ENCODE measurements around the gene PCDH12. TPM values are rescaled to one million over a fixed set of nuclear protein-coding genes. Genes with fewer than 3 reads are reported as not detected.

The PCDH12 gene
- total and polyA plus RNA-seq, 10 of the 15 experiments (the other 5 are each of a cell fraction or from before 2014, with no cell fraction given): 0.01 to 0.14 (median 0.06) TPM; not detected in 4

Other genes starting within 250 kb of the PCDH12 start
- gene PCDH1, start 79.8 kb downstream of the PCDH12 start, total RNA-seq (2014; rRNA removed): 0.11 TPM in 1 of 2 replicates, not detected in the other
- gene PCDH1, start 79.8 kb downstream of the PCDH12 start, total RNA-seq (2014; rRNA removed; fragmentation: Illumina TruSeq; extraction: Trizol): not detected in 2 replicates
- gene PCDH1, start 79.8 kb downstream of the PCDH12 start, total RNA-seq (2021): 0.27 and 0.36 TPM in 2 replicates
- 0.07 TPM in 1 of 2 replicates, not detected in the other for gene PCDH1, start 79.8 kb downstream of the PCDH12 start, polyA plus RNA-seq (2011; rRNA removed)
- 0.16 TPM in 1 of 2 replicates, not detected in the other for gene PCDH1, start 79.8 kb downstream of the PCDH12 start, polyA plus RNA-seq (2014; fragmentation: Illumina TruSeq; extraction: Trizol)
- gene PCDH1, start 79.8 kb downstream of the PCDH12 start, polyA plus RNA-seq (2014; fragmentation: Nextera tagmentation; extraction: Ambion mirVana): not detected
- 0.10 TPM in 1 of 2 replicates, not detected in the other for gene PCDH1, start 79.8 kb downstream of the PCDH12 start, polyA plus RNA-seq (2014; rRNA removed)
- under 1 TPM in 1 of 2 experiments, not detected in 1; 0.16 TPM for gene PCDH1, start 79.8 kb downstream of the PCDH12 start, polyA plus RNA-seq (2016; fragmentation: Nextera tagmentation; extraction: Ambion mirVana)
- 58.1 and 60.3 TPM in 2 replicates for gene DELE1, start 34.3 kb downstream of the PCDH12 start, total RNA-seq (2014; rRNA removed)
- 39.0 and 42.0 TPM in 2 replicates for gene DELE1, start 34.3 kb downstream of the PCDH12 start, total RNA-seq (2014; rRNA removed; fragmentation: Illumina TruSeq; extraction: Trizol)
- gene DELE1, start 34.3 kb downstream of the PCDH12 start, total RNA-seq (2021): 62.9 and 63.2 TPM in 2 replicates
- gene DELE1, start 34.3 kb downstream of the PCDH12 start, polyA plus RNA-seq (2011; rRNA removed): 46.4 and 71.4 TPM in 2 replicates
- 30.2 and 53.2 TPM in 2 replicates for gene DELE1, start 34.3 kb downstream of the PCDH12 start, polyA plus RNA-seq (2014; fragmentation: Illumina TruSeq; extraction: Trizol)
- 10 to 100 TPM; 18.9 to 21.4 TPM for gene DELE1, start 34.3 kb downstream of the PCDH12 start, polyA plus RNA-seq (2014; fragmentation: Nextera tagmentation; extraction: Ambion mirVana)
- gene DELE1, start 34.3 kb downstream of the PCDH12 start, polyA plus RNA-seq (2014; rRNA removed): 69.4 and 71.2 TPM in 2 replicates
- 10 to 100 TPM; 37.8 to 37.9 TPM for gene DELE1, start 34.3 kb downstream of the PCDH12 start, polyA plus RNA-seq (2016; fragmentation: Nextera tagmentation; extraction: Ambion mirVana)
- gene RNF14, start 10.9 kb upstream of the PCDH12 start, total RNA-seq (2014; rRNA removed): 19.7 and 30.8 TPM in 2 replicates
- gene RNF14, start 10.9 kb upstream of the PCDH12 start, total RNA-seq (2014; rRNA removed; fragmentation: Illumina TruSeq; extraction: Trizol): 23.8 and 24.2 TPM in 2 replicates
- 19.7 and 26.7 TPM in 2 replicates for gene RNF14, start 10.9 kb upstream of the PCDH12 start, total RNA-seq (2021)
- gene RNF14, start 10.9 kb upstream of the PCDH12 start, polyA plus RNA-seq (2011; rRNA removed): 30.6 and 39.7 TPM in 2 replicates
- gene RNF14, start 10.9 kb upstream of the PCDH12 start, polyA plus RNA-seq (2014; fragmentation: Illumina TruSeq; extraction: Trizol): 28.6 and 35.5 TPM in 2 replicates
- gene RNF14, start 10.9 kb upstream of the PCDH12 start, polyA plus RNA-seq (2014; fragmentation: Nextera tagmentation; extraction: Ambion mirVana): 10 to 100 TPM; 28.1 to 34.4 TPM
- gene RNF14, start 10.9 kb upstream of the PCDH12 start, polyA plus RNA-seq (2014; rRNA removed): 13.2 and 14.1 TPM in 2 replicates
- 10 to 100 TPM; 35.2 to 41.8 TPM for gene RNF14, start 10.9 kb upstream of the PCDH12 start, polyA plus RNA-seq (2016; fragmentation: Nextera tagmentation; extraction: Ambion mirVana)
- gene GNPDA1, start 54.8 kb upstream of the PCDH12 start, total RNA-seq (2014; rRNA removed): 2.6 and 3.2 TPM in 2 replicates
- gene GNPDA1, start 54.8 kb upstream of the PCDH12 start, total RNA-seq (2014; rRNA removed; fragmentation: Illumina TruSeq; extraction: Trizol): 3.0 and 3.5 TPM in 2 replicates
- 3.4 and 4.5 TPM in 2 replicates for gene GNPDA1, start 54.8 kb upstream of the PCDH12 start, total RNA-seq (2021)
- gene GNPDA1, start 54.8 kb upstream of the PCDH12 start, polyA plus RNA-seq (2011; rRNA removed): 0.68 and 1.0 TPM in 2 replicates
- 5.2 and 5.5 TPM in 2 replicates for gene GNPDA1, start 54.8 kb upstream of the PCDH12 start, polyA plus RNA-seq (2014; fragmentation: Illumina TruSeq; extraction: Trizol)
- 10 to 100 TPM in 1 of 2 experiments, 1 to 10 TPM in 1; 5.8 to 11.9 TPM for gene GNPDA1, start 54.8 kb upstream of the PCDH12 start, polyA plus RNA-seq (2014; fragmentation: Nextera tagmentation; extraction: Ambion mirVana)
- 2.2 and 2.6 TPM in 2 replicates for gene GNPDA1, start 54.8 kb upstream of the PCDH12 start, polyA plus RNA-seq (2014; rRNA removed)
- 1 to 10 TPM; 3.0 to 4.5 TPM for gene GNPDA1, start 54.8 kb upstream of the PCDH12 start, polyA plus RNA-seq (2016; fragmentation: Nextera tagmentation; extraction: Ambion mirVana)
- gene NDFIP1, start 150.6 kb upstream of the PCDH12 start, total RNA-seq (2014; rRNA removed): 0.79 and 1.1 TPM in 2 replicates
- gene NDFIP1, start 150.6 kb upstream of the PCDH12 start, total RNA-seq (2014; rRNA removed; fragmentation: Illumina TruSeq; extraction: Trizol): 0.81 and 1.0 TPM in 2 replicates
- gene NDFIP1, start 150.6 kb upstream of the PCDH12 start, total RNA-seq (2021): 1.3 and 1.4 TPM in 2 replicates
- gene NDFIP1, start 150.6 kb upstream of the PCDH12 start, polyA plus RNA-seq (2011; rRNA removed): 1.0 and 1.2 TPM in 2 replicates
- gene NDFIP1, start 150.6 kb upstream of the PCDH12 start, polyA plus RNA-seq (2014; fragmentation: Illumina TruSeq; extraction: Trizol): 0.96 and 1.2 TPM in 2 replicates
- under 1 TPM; 0.08 to 0.37 TPM for gene NDFIP1, start 150.6 kb upstream of the PCDH12 start, polyA plus RNA-seq (2014; fragmentation: Nextera tagmentation; extraction: Ambion mirVana)
- gene NDFIP1, start 150.6 kb upstream of the PCDH12 start, polyA plus RNA-seq (2014; rRNA removed): 0.88 and 2.0 TPM in 2 replicates
- gene NDFIP1, start 150.6 kb upstream of the PCDH12 start, polyA plus RNA-seq (2016; fragmentation: Nextera tagmentation; extraction: Ambion mirVana): 1 to 10 TPM; 2.5 to 2.7 TPM